Stomach (tissue), 9 donors: Measurements from ENCODE around the gene RAB7B. TPM values are rescaled to one million over a fixed set of nuclear protein-coding genes. Genes with fewer than 3 reads are reported as not detected.

ENCODE experiments used
- DNase-seq, 2 donors: peaks; one replicate each; pipeline versions ENCODE4 v3.0.0 to v3.0.0-alpha.2; 2013 to 2019
- H3K27ac ChIP-seq, 5 donors: fragments of 200-600 bp in 4 of 5; sonication (generic) in 4 of 5; one replicate each; pipeline ENCODE4 v1.5.1; 2013 to 2019; ENCODE audit warnings: mild to moderate bottlenecking in 1 of 5, moderate library complexity in 1 of 5
- H3K27me3 ChIP-seq, 3 donors: fragments of 200-600 bp; sonication (generic); one replicate each; pipeline ENCODE4 v1.5.1; 2017 to 2019; ENCODE audit warnings: mixed run types in 1 of 3
- H3K36me3 ChIP-seq, 4 donors: fragments of 200-600 bp; sonication (generic); 1 replicate in 3 of 4; 2 replicates in 1 of 4; pipeline ENCODE4 v1.5.1; 2016 to 2019
- H3K4me1 ChIP-seq, 4 donors: fragments of 200-600 bp; sonication (generic); one replicate each; pipeline ENCODE4 v1.5.1; 2016 to 2019
- H3K4me3 ChIP-seq, 4 donors: fragments of 200-600 bp; sonication (generic) in 3 of 4; one replicate each; pipeline ENCODE4 v1.5.1; 2016 to 2019; ENCODE audit warnings: mild to moderate bottlenecking in 1 of 4
- H3K9me3 ChIP-seq, 4 donors: fragments of 200-600 bp; sonication (generic); one replicate each; pipeline ENCODE4 v1.5.1; 2016 to 2019
- CTCF ChIP-seq, 7 experiments: fragments of 450-650 bp in 4 of 7; fragments of 200-600 bp in 3 of 7; sonication (generic) in 3 of 7; IDR thresholded peaks; one replicate each; pipeline ENCODE4 v1.5.1; 2016 to 2019; ENCODE audit warnings: antibody characterized with exemption in 7 of 7, control low read depth in 2 of 7, mild to moderate bottlenecking in 1 of 7
- EP300 ChIP-seq: sonication (generic); formaldehyde crosslinking; IDR thresholded peaks from one replicate; pipeline ENCODE4 v1.6.1; 2017; ENCODE audit warnings: antibody characterized with exemption
- POLR2A ChIP-seq, 4 donors: fragments of 450-650 bp; IDR thresholded peaks; one replicate each; pipeline ENCODE4 v1.6.1; 2016; ENCODE audit warnings: antibody characterized with exemption in 4 of 4, control low read depth in 2 of 4, mild to moderate bottlenecking in 1 of 4, moderate library complexity in 1 of 4
- POLR2AphosphoS5 ChIP-seq, 3 donors: sonication (generic); formaldehyde crosslinking; IDR thresholded peaks; one replicate each; pipeline ENCODE4 v1.6.1; 2016; ENCODE audit warnings: antibody characterized with exemption in 3 of 3
- WGBS, 5 donors: extraction: QIAGEN DNeasy Blood & Tissue Kit in 3 of 5; methylation state at CpG; one replicate each; pipeline versions ENCODE4 v1.1.5 to v1.1.7; 2013 to 2018; 5-methylcytosine and 5-hydroxymethylcytosine counted together
- intact Hi-C: fragments of 100-400 bp; cut with DNase I; formaldehyde crosslinking; loops from one replicate; pipeline ENCODE4 v1.15.1; 2023; ENCODE audit warnings: low total_unique reads
- polyA plus RNA-seq, 3 donors: library from polyadenylated mRNA; stranded (reverse); fragments of 200-250 nt; gene quantifications; one replicate each; pipeline ENCODE4 v1.2.3, GENCODE V29; 2013
- total RNA-seq, 5 donors: library from RNA; depleted of rRNA; stranded (reverse); fragments of >200 nt; gene quantifications; one replicate each; pipeline versions ENCODE4 v1.1.0 to v1.2.3, GENCODE V29; 2014 to 2016
- donor health status: healthy with polysubstance abuse.
- donor health status: Bipolar disorder and iron deficiency.
- donor health status: healthy.

RAB7B gene
- total and polyA plus RNA-seq, 8 donors, result 0.89 to 14.0 (median 6.2) TPM; not detected in 1

- no peak overlapping the region for H3K4me3 ChIP-seq
- TF ChIP-seq EP300 (no peak), POLR2A (IDR thresholded peaks at IDR 0.05) (no peak), POLR2AphosphoS5 (IDR thresholded peaks at IDR 0.05) (no peak), CTCF (IDR thresholded peaks at IDR 0.05) (no peak)
- intact Hi-C loops, result no loop called here
- peak; percentile 38 to 69 for DNase-seq
- peaks cover 0 to 38% (median 10%) of the 10 kb centered on the region in 4 donors for H3K4me1 ChIP-seq
- H3K27me3 ChIP-seq, result peaks cover 0 to 24% (median 0%) of the 10 kb centered on the region in 3 donors
- peak overlapping the region in 3 of 5 donors; percentile 28 to 84 (median 62) for H3K27ac ChIP-seq
- no peaks in the 10 kb centered on the region for H3K9me3 ChIP-seq
- H3K36me3 ChIP-seq, result no peaks in the 10 kb centered on the region
- 60 to 82% (median 72%) methylated on average over 7 of the region's 7 CpGs for WGBS, 5 donors
Observed at GRCh38 chr1:205934788-205935187, 68.4 kb downstream of the RAB7B start.

GRCh38 chr1:205933671-205934618 lies 69.2 kb downstream of the RAB7B start:
- H3K4me3 ChIP-seq, result no peak overlapping the region
- no peaks in the 10 kb centered on the region for H3K36me3 ChIP-seq
- 43 to 53% (median 49%) methylated on average over 7 of the region's 7 CpGs for WGBS, 5 donors
- H3K4me1 ChIP-seq, result peaks cover 0 to 33% (median 8%) of the 10 kb centered on the region in 4 donors
- H3K27ac ChIP-seq, result peak overlapping the region in 4 of 5 donors; percentile 14 to 84 (median 40)
- no peak for TF ChIP-seq EP300
- no peak for TF ChIP-seq CTCF (IDR thresholded peaks at IDR 0.05)
- no peak for TF ChIP-seq POLR2A (IDR thresholded peaks at IDR 0.05)
- no peak for TF ChIP-seq POLR2AphosphoS5 (IDR thresholded peaks at IDR 0.05)
- H3K9me3 ChIP-seq, result no peaks in the 10 kb centered on the region
- peaks cover 0 to 18% (median 0%) of the 10 kb centered on the region in 3 donors for H3K27me3 ChIP-seq
- intact Hi-C loops, result no loop called here
- DNase-seq, result peak in 1 of 2 donors; percentile 90

- no peak overlapping the region for H3K4me3 ChIP-seq
- peaks cover 0 to 18% (median 0%) of the 10 kb centered on the region in 3 donors for H3K27me3 ChIP-seq
- intact Hi-C loops, result no loop called here
- DNase-seq, result no peak
- TF ChIP-seq POLR2A (IDR thresholded peaks at IDR 0.05) (no peak), EP300 (no peak), POLR2AphosphoS5 (IDR thresholded peaks at IDR 0.05) (no peak), CTCF (IDR thresholded peaks at IDR 0.05) (no peak)
- WGBS, 5 donors, result 74 to 89% (median 80%) methylated on average over 6 of the region's 6 CpGs
- no peaks in the 10 kb centered on the region for H3K9me3 ChIP-seq
- H3K36me3 ChIP-seq, result no peaks in the 10 kb centered on the region
- H3K27ac ChIP-seq, result peak overlapping the region in 2 of 5 donors; percentile 62 to 84
- peaks cover 0 to 33% (median 8%) of the 10 kb centered on the region in 4 donors for H3K4me1 ChIP-seq
Observed at GRCh38 chr1:205932776-205933175, 70.4 kb downstream of the RAB7B start.

GRCh38 chr1:205930799-205931281 lies 72.4 kb downstream of the RAB7B start:
- Histone ChIP-seq H3K36me3 (no peaks in the 10 kb centered on the region), H3K9me3 (no peaks in the 10 kb centered on the region), H3K4me3 (no peak overlapping the region), H3K4me1 (peaks cover 0 to 29% (median 8%) of the 10 kb centered on the region in 4 donors), H3K27me3 (peaks cover 0 to 18% (median 0%) of the 10 kb centered on the region in 3 donors), H3K27ac (no peak overlapping the region)
- intact Hi-C loops, result no loop called here
- DNase-seq, result no peak
- TF ChIP-seq POLR2A (IDR thresholded peaks at IDR 0.05) (no peak), POLR2AphosphoS5 (IDR thresholded peaks at IDR 0.05) (peak in 2 of 3 donors; percentile 14 to 35), EP300 (no peak)
- 27 to 51% (median 27%) methylated on average over 4 of the region's 4 CpGs for WGBS, 5 donors
